Transverse colon (tissue), 3 donors: ENCODE data around the gene EHMT2.

Source experiments
- EP300 ChIP-seq: sonication (generic); formaldehyde crosslinking; IDR thresholded peaks from one replicate; pipeline ENCODE4 v1.6.1; 2017; ENCODE audit warnings: antibody characterized with exemption, low read depth
- POLR2A ChIP-seq: fragments of 450-650 bp; IDR thresholded peaks from one replicate; pipeline ENCODE4 v1.6.1; 2016; ENCODE audit warnings: antibody characterized with exemption, mild to moderate bottlenecking, moderate library complexity
- TF ChIP-seq, protein P1 (sequence below), 5 experiments: fragments of 200-600 bp in 3 of 5; fragments of 450-650 bp in 2 of 5; sonication (generic) in 3 of 5; IDR thresholded peaks; 1 replicate in 2 of 5; 2 replicates in 3 of 5; pipeline ENCODE4 v1.5.1; 2016 to 2017; ENCODE audit warnings: antibody characterized with exemption in 5 of 5, inconsistent platforms in 3 of 5, mild to moderate bottlenecking in 2 of 5, moderate library complexity in 1 of 5

DNA sequence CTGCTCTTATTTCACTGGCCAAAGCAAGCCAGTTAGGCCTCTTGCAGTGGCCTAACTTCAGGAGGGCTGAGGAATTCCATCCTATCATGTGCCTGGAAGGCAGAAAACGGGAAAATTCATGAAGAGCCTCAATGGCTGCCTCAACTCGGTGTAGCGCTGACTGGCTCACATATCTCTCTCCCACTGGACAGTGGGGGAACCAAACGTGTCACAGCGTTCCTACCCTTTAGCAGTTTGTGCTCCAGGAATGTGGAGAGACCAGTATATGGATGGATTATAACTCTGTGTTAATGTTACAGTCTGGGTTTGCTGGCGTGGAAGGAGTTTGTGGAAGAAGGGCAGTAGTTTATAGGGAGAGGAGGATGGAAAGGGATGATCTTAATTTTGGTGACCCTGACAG lies 18.3 kb upstream of the EHMT2 start:
- no peak for TF ChIP-seq POLR2A
- TF ChIP-seq, protein P1, sequence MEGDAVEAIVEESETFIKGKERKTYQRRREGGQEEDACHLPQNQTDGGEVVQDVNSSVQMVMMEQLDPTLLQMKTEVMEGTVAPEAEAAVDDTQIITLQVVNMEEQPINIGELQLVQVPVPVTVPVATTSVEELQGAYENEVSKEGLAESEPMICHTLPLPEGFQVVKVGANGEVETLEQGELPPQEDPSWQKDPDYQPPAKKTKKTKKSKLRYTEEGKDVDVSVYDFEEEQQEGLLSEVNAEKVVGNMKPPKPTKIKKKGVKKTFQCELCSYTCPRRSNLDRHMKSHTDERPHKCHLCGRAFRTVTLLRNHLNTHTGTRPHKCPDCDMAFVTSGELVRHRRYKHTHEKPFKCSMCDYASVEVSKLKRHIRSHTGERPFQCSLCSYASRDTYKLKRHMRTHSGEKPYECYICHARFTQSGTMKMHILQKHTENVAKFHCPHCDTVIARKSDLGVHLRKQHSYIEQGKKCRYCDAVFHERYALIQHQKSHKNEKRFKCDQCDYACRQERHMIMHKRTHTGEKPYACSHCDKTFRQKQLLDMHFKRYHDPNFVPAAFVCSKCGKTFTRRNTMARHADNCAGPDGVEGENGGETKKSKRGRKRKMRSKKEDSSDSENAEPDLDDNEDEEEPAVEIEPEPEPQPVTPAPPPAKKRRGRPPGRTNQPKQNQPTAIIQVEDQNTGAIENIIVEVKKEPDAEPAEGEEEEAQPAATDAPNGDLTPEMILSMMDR (IDR thresholded peaks at IDR 0.05): no peak
- TF ChIP-seq EP300: no peak
